Measurements from ENCODE around the gene TGFBR2. TPM values are rescaled to one million over a fixed set of nuclear protein-coding genes. Genes with fewer than 3 reads are reported as not detected.

TGFBR2 gene
- total RNA-seq, 1 experiment from 2014 or later = 45.9 TPM

DNA sequence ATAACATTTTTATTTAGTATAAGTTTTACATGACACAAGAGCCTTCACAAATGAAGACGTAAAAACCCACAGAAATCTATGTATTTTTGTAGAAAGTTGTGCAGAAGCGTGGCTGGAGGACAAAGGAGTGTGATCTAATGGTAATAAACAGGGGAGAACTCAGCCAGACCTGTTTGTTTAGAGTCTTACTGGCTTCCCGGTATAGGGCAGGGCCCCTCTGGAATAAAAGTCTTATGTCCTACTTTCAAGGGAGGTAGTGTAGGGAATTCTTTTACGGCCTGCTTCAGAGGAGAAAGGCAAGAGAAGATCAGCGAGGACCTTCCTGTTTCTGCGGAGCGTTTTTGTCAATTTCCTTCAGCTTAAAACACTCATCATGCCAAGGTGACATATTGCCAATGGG lies 103.6 kb downstream of the TGFBR2 start:
- Histone ChIP-seq H3K36me3 (ENCODE audit: control insufficient read depth, insufficient read depth, low read length) (no peaks in the 10 kb centered on the region), H3K4me3 (ENCODE audit: low read depth in 2 of 2, low read length in 2 of 2) (no peak overlapping the region), H3K27me3 (ENCODE audit: control insufficient read depth, insufficient read depth, low read length) (no peaks in the 10 kb centered on the region), H3K27ac (ENCODE audit: low read length) (no peak overlapping the region), H3K9me3 (ENCODE audit: control insufficient read depth, insufficient read depth, low read depth, low read length) (no peaks in the 10 kb centered on the region), H3K4me1 (ENCODE audit: control insufficient read depth, insufficient read depth, low read length) (no peaks in the 10 kb centered on the region)
- intact Hi-C loops (cut with micrococcal nuclease; ENCODE audit: unreplicated experiment) (no loop called here), in situ Hi-C loops (cut with HindIII; ENCODE audit: low pct_unique_long_range_greater_than_20kb, low sequenced_read_pairs) (no loop called here)
- no peak for ATAC-seq
- ChIA-PET POLR2A (no interaction called here), CTCF (no interaction called here)
- BruUV-seq (replicated peaks) = no TSS peak
- DNase-seq (ENCODE audit: low read depth, low spot score) = no peak
- TF ChIP-seq SIN3A (IDR thresholded peaks at IDR 0.05; ENCODE audit: borderline replicate concordance, insufficient read depth, low read depth, low read length) (no peak), TCF7L2 (IDR thresholded peaks at IDR 0.05; ENCODE audit: low read depth, low read length) (no peak), POLR2AphosphoS5 (IDR thresholded peaks at IDR 0.05; ENCODE audit: low read depth, low read length) (no peak), REST (IDR thresholded peaks at IDR 0.05; ENCODE audit: insufficient read depth in 1 of 2, low read depth in 2 of 2, low read length in 1 of 2) (no peak)
- TF ChIP-seq, protein P1, sequence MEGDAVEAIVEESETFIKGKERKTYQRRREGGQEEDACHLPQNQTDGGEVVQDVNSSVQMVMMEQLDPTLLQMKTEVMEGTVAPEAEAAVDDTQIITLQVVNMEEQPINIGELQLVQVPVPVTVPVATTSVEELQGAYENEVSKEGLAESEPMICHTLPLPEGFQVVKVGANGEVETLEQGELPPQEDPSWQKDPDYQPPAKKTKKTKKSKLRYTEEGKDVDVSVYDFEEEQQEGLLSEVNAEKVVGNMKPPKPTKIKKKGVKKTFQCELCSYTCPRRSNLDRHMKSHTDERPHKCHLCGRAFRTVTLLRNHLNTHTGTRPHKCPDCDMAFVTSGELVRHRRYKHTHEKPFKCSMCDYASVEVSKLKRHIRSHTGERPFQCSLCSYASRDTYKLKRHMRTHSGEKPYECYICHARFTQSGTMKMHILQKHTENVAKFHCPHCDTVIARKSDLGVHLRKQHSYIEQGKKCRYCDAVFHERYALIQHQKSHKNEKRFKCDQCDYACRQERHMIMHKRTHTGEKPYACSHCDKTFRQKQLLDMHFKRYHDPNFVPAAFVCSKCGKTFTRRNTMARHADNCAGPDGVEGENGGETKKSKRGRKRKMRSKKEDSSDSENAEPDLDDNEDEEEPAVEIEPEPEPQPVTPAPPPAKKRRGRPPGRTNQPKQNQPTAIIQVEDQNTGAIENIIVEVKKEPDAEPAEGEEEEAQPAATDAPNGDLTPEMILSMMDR (IDR thresholded peaks at IDR 0.05) = no peak

- no peaks in the 10 kb centered on the region for H3K27me3 ChIP-seq (ENCODE audit: control insufficient read depth, insufficient read depth, low read length)
- TF ChIP-seq REST (IDR thresholded peaks at IDR 0.05; ENCODE audit: insufficient read depth in 1 of 2, low read depth in 2 of 2, low read length in 1 of 2) (no peak), TCF7L2 (IDR thresholded peaks at IDR 0.05; ENCODE audit: low read depth, low read length) (no peak), SIN3A (IDR thresholded peaks at IDR 0.05; ENCODE audit: borderline replicate concordance, insufficient read depth, low read depth, low read length) (no peak), POLR2AphosphoS5 (IDR thresholded peaks at IDR 0.05; ENCODE audit: low read depth, low read length) (no peak)
- TF ChIP-seq, protein P1 (IDR thresholded peaks at IDR 0.05) = no peak
- POLR2A ChIA-PET = no interaction called here
- no peaks in the 10 kb centered on the region for H3K36me3 ChIP-seq (ENCODE audit: control insufficient read depth, insufficient read depth, low read length)
- H3K4me3 ChIP-seq (ENCODE audit: low read depth in 2 of 2, low read length in 2 of 2) = no peak overlapping the region
- no peak overlapping the region for H3K27ac ChIP-seq (ENCODE audit: low read length)
- H3K4me1 ChIP-seq (ENCODE audit: control insufficient read depth, insufficient read depth, low read length) = no peaks in the 10 kb centered on the region
- BruUV-seq (replicated peaks) = no TSS peak
- ATAC-seq (no peak), DNase-seq (ENCODE audit: low read depth, low spot score) (no peak)
- intact Hi-C loops (cut with micrococcal nuclease; ENCODE audit: unreplicated experiment) = no loop called here
- H3K9me3 ChIP-seq (ENCODE audit: control insufficient read depth, insufficient read depth, low read depth, low read length) = no peaks in the 10 kb centered on the region
- in situ Hi-C loops (cut with HindIII; ENCODE audit: low pct_unique_long_range_greater_than_20kb, low sequenced_read_pairs) = no loop called here
- CTCF ChIA-PET = no interaction called here
Observed at GRCh38 chr3:30711151-30711550, 104.8 kb downstream of the TGFBR2 start.

All from Panc1 (cell line).